Mucosa of descending colon (tissue), 3 donors: ENCODE data around the gene CCL1. TPM values are rescaled to one million over a fixed set of nuclear protein-coding genes. Genes with fewer than 3 reads are reported as not detected.

Experiments
- ATAC-seq: fragments of 200-7000 bp; cut with Tn5 transposase; one replicate; pipeline ENCODE4 v1.9.1; 2020; ENCODE audit warnings: mild to moderate bottlenecking, moderate library complexity
- DNase-seq, 3 donors: peaks; one replicate each; pipeline ENCODE4 v3.0.0-alpha.2; 2020
- H3K36me3 ChIP-seq: fragments of 200-600 bp; one replicate; pipeline ENCODE4 v1.8.0; 2021; ENCODE audit warnings: low read depth, mild to moderate bottlenecking
- H3K4me1 ChIP-seq: fragments of 200-600 bp; one replicate; pipeline ENCODE4 v1.8.0; 2021; ENCODE audit warnings: low read depth, mild to moderate bottlenecking
- H3K4me3 ChIP-seq: fragments of 200-600 bp; one replicate; pipeline ENCODE4 v1.8.0; 2021; ENCODE audit warnings: mild to moderate bottlenecking
- H3K9me3 ChIP-seq: fragments of 200-600 bp; one replicate; pipeline ENCODE4 v1.8.0; 2021; ENCODE audit warnings: mild to moderate bottlenecking
- CTCF ChIP-seq: fragments of 200-600 bp; IDR thresholded peaks from one replicate; pipeline ENCODE4 v1.8.0; 2022; ENCODE audit warnings: antibody characterized with exemption, mild to moderate bottlenecking
- intact Hi-C, 2 donors: fragments of 100-400 bp; cut with DNase I in 1 of 2; cut with micrococcal nuclease in 1 of 2; formaldehyde crosslinking; loops; one replicate each; pipeline versions ENCODE4 v1.11.0 to v1.11.1; 2022; cut with DNase I, micrococcal nuclease
- total RNA-seq, 3 donors: library from RNA; stranded (reverse); fragmentation: NEBNext Ultra II Directional in 2 of 3; extraction: Animal tissue kit (Norgen Biotek cat#: 25700) in 2 of 3; gene quantifications; one replicate each; pipeline versions ENCODE4 v1.2.1 to v1.2.4, GENCODE V29; 2021 to 2023
- donor health status: DM: no; HTN: no; CAD: no; lungs with moderate emphysema.
- donor health status: DM: no; HTN: no; CAD: no.
- donor health status: DM: no; HTN: yes; CAD: no.

CCL1 gene
- total RNA-seq, 3 donors from 2014 or later = not detected

GRCh38 chr17:34374457-34374856 lies 11.4 kb upstream of the CCL1 start:
- no peaks in the 10 kb centered on the region for H3K4me1 ChIP-seq
- H3K4me3 ChIP-seq = no peak overlapping the region
- no peak for DNase-seq
- TF ChIP-seq CTCF = no peak
- no peak for ATAC-seq
- intact Hi-C loops = no loop called here
- H3K9me3 ChIP-seq = no peaks in the 10 kb centered on the region
- no peaks in the 10 kb centered on the region for H3K36me3 ChIP-seq

GRCh38 chr17:34371405-34372100 lies 8.5 kb upstream of the CCL1 start:
- intact Hi-C loops = no loop called here
- peak; percentile 65 for ATAC-seq
- no peaks in the 10 kb centered on the region for H3K4me1 ChIP-seq

GRCh38 chr17:34370997-34371395 lies 8.0 kb upstream of the CCL1 start:
- intact Hi-C loops = no loop called here
- Histone ChIP-seq H3K4me1 (no peaks in the 10 kb centered on the region), H3K4me3 (no peak overlapping the region), H3K36me3 (no peaks in the 10 kb centered on the region), H3K9me3 (no peaks in the 10 kb centered on the region)
- DNase-seq (no peak), ATAC-seq (peak; percentile 60)
- no peak for TF ChIP-seq CTCF

More at GRCh38 chr17:34371405-34372100, 8.5 kb upstream of the CCL1 start:
- no peaks in the 10 kb centered on the region for H3K9me3 ChIP-seq
- TF ChIP-seq CTCF = no peak
- no peak overlapping the region for H3K4me3 ChIP-seq
- no peaks in the 10 kb centered on the region for H3K36me3 ChIP-seq
- no peak for DNase-seq

- Histone ChIP-seq H3K36me3 (no peaks in the 10 kb centered on the region), H3K4me3 (no peak overlapping the region), H3K9me3 (no peaks in the 10 kb centered on the region), H3K4me1 (no peaks in the 10 kb centered on the region)
- intact Hi-C loops = no loop called here
- DNase-seq (no peak), ATAC-seq (no peak)
- no peak for TF ChIP-seq CTCF
These were observed 7.5 kb upstream of the CCL1 start for GRCh38 chr17:34370376-34370996.

- H3K4me3 ChIP-seq = no peak overlapping the region
- no peak for TF ChIP-seq CTCF
- no peak for ATAC-seq
- intact Hi-C loops = no loop called here
- DNase-seq = no peak
- no peaks in the 10 kb centered on the region for H3K36me3 ChIP-seq
- no peaks in the 10 kb centered on the region for H3K4me1 ChIP-seq
- H3K9me3 ChIP-seq = no peaks in the 10 kb centered on the region
These were observed 6.5 kb upstream of the CCL1 start for GRCh38 chr17:34369571-34369970.
